ENCODE results near the gene MYH7.
"Not testable (repeated sequence)": the region's sequence is repeated elsewhere in the genome, so short reads cannot be mapped to it uniquely, and the experiment has no call there.

Gene MYH7

DNA sequence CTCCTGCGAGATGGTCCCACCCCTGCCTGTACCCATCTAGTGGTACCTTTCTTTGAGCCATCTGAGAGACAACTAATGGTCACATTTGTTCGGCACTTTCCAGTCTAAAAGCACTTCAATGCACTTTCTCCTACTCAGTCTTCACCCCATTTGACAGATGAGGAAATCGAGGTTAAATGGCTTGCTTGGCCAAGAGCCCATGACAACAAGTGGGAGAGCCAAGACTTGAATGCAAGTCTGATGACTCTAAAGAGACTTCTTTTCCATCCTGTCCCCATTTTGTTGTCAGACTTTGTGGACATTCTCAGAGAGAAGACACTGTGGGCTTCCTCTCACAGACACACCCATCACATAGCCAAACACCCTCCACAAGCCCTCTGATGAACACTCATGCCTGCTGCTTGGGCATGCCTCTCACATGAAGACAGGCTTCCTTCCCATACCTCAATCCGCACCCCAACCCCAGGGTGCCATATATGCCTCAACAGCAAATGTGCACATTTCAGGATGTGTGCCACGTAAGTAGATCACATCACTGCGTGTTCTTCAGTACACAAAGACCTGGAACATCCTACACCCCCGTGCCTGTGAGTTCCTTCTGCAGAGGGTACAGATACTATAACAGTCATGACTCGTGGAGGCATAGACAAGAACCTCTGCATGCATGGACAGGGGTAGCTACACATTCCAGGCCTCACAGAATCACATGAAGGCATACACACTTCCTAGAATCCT is 805 bp downstream of the MYH7 start:
- no peak for TF ChIP-seq POLR2A (IDR thresholded peaks at IDR 0.05; ENCODE audit: low read depth, low read length)
- no peak for TF ChIP-seq POLR2AphosphoS5 (IDR thresholded peaks at IDR 0.05; ENCODE audit: low read depth, low read length)
- no peak for TF ChIP-seq TAF1 (IDR thresholded peaks at IDR 0.05; ENCODE audit: borderline replicate concordance, low read depth, low read length)

DNA sequence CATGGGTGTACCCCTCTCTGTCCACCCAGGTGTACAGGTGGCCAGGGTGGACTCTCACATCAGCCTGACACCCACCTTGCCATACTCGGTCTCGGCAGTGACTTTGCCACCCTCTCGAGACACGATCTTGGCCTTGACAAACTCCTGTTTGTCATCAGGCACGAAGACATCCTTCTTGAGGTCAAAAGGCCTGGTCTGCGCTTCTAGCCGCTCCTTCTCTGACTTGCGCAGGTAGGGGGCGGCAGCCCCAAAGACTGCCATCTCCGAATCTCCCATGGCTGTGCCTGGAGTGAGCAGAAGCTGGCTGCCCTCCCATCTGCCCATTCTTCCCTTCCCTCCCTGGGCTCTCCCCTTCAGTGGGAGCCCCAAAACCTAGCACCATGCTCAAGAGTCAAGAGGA is 2.0 kb downstream of the MYH7 start:
- no peak for DNase-seq (ENCODE audit: insufficient read length)
- no peak for FAIRE-seq
- no peak for TF ChIP-seq TAF1 (IDR thresholded peaks at IDR 0.05; ENCODE audit: borderline replicate concordance, low read depth, low read length)
- TF ChIP-seq POLR2A (IDR thresholded peaks at IDR 0.05; ENCODE audit: low read depth, low read length) = no peak
- no peak for TF ChIP-seq POLR2AphosphoS5 (IDR thresholded peaks at IDR 0.05; ENCODE audit: low read depth, low read length)

More for the DNA sequence above, 805 bp downstream of the MYH7 start:
- DNase-seq (ENCODE audit: insufficient read length) (no peak), FAIRE-seq (no peak)

DNA sequence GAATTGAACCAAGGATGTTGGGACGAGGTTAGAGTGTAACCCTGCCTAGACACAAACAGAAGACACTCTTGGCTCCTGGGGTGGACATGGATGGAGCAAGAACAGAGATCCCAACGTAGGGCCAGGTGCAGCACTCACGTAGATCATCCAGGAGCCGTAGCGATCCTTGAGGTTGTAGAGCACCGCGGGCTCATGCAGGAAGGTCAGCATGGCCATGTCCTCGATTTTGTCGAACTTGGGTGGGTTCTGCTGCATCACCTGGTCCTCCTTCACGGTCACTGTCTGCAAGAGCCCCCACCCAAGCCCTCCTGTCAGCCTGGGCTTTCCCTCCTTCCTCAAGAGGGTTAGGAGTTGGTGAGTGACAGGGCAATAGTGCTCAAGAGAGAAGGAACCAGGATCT is 2.5 kb downstream of the MYH7 start:
- DNase-seq (ENCODE audit: insufficient read length) = no peak
- no peak for FAIRE-seq
- TF ChIP-seq TAF1 (IDR thresholded peaks at IDR 0.05; ENCODE audit: borderline replicate concordance, low read depth, low read length) (no peak), POLR2A (IDR thresholded peaks at IDR 0.05; ENCODE audit: low read depth, low read length) (no peak), POLR2AphosphoS5 (IDR thresholded peaks at IDR 0.05; ENCODE audit: low read depth, low read length) (no peak)

DNA sequence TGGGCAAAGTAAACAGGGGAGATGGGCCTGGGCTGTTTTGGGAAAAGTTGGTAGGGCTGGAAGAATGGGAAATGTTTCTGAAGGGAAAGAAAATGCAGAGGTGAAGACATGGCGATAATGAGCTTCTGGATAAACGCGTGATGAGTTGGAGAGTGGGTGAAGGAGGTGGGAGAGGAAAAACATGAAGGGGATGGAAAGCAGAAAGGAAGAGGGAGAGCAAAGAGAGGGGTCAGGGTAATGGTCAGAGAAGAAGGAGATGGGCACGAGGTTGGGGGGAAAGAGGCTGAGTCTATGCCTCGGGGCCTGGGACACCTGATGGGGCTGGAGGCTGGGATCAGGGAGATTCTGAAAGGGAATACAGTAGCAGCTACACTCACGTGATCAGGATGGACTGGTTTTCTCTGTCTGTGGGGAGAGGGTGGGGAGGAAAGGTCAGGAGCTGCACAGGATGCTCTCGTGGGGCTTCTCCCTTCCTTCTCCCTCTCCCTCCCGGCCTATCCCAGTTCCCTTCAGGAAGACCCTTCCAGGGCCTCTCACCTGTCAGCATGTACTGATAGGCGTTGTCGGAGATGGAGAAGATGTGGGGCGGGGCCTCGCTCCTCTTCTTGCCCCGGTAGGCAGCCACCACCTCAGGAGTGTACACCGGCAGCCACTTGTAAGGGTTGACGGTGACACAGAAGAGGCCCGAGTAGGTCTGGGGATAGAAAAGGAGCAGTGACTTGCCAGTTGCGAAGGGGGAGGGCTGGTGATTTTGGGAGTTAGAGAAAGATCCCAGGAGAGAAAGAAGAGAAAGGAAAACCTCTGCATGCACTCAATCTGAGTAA is 3.1 kb downstream of the MYH7 start:
- DNase-seq (ENCODE audit: insufficient read length) (no peak), FAIRE-seq (no peak)
- TF ChIP-seq POLR2A (IDR thresholded peaks at IDR 0.05; ENCODE audit: low read depth, low read length) (no peak), POLR2AphosphoS5 (IDR thresholded peaks at IDR 0.05; ENCODE audit: low read depth, low read length) (no peak), TAF1 (IDR thresholded peaks at IDR 0.05; ENCODE audit: borderline replicate concordance, low read depth, low read length) (no peak)

DNA sequence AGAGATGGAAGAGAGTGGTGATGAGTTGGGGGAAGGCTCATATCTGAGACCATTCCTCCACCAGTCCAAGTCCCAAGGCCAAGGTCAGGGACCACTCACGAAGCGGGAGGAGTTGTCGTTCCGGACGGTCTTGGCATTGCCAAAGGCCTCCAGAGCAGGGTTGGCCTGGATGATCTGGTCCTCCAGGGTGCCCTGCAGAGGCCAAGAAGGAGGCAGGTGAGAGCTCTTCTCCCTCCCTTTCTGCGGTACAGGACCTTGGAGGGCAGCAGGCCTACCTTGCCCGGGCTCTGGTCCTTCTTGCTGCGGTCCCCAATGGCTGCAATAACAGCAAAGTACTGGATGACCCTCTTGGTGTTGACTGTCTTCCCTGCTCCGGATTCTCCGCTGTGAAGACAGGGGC is 4.0 kb downstream of the MYH7 start:
- FAIRE-seq = no peak
- TF ChIP-seq TAF1 (IDR thresholded peaks at IDR 0.05; ENCODE audit: borderline replicate concordance, low read depth, low read length) = no peak
- TF ChIP-seq POLR2A (IDR thresholded peaks at IDR 0.05; ENCODE audit: low read depth, low read length) = no peak
- TF ChIP-seq POLR2AphosphoS5 (IDR thresholded peaks at IDR 0.05; ENCODE audit: low read depth, low read length) = no peak

DNA sequence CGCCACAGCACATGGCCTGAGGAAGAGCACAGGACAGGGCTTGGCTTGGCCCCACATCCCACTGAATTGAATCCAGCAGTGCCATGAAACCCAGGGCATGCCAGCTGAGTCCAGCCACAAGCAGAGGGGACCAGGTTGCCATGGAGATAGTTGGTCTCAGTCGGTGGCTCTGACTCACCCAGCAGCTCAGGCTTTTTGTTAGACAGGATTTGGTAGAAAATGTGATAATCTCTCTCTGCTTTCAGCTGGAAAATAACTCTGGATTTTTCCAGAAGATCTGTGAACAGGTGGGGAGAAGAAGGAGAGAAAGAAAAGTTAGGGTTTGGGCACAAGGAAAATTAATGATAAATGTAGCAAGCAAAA is 4.8 kb downstream of the MYH7 start:
- FAIRE-seq = no peak
- TF ChIP-seq TAF1 (IDR thresholded peaks at IDR 0.05; ENCODE audit: borderline replicate concordance, low read depth, low read length) (no peak), POLR2A (IDR thresholded peaks at IDR 0.05; ENCODE audit: low read depth, low read length) (no peak), POLR2AphosphoS5 (IDR thresholded peaks at IDR 0.05; ENCODE audit: low read depth, low read length) (no peak)
- DNase-seq (ENCODE audit: insufficient read length) = no peak

More for the DNA sequence above, 4.0 kb downstream of the MYH7 start:
- DNase-seq (ENCODE audit: insufficient read length) = no peak

DNA sequence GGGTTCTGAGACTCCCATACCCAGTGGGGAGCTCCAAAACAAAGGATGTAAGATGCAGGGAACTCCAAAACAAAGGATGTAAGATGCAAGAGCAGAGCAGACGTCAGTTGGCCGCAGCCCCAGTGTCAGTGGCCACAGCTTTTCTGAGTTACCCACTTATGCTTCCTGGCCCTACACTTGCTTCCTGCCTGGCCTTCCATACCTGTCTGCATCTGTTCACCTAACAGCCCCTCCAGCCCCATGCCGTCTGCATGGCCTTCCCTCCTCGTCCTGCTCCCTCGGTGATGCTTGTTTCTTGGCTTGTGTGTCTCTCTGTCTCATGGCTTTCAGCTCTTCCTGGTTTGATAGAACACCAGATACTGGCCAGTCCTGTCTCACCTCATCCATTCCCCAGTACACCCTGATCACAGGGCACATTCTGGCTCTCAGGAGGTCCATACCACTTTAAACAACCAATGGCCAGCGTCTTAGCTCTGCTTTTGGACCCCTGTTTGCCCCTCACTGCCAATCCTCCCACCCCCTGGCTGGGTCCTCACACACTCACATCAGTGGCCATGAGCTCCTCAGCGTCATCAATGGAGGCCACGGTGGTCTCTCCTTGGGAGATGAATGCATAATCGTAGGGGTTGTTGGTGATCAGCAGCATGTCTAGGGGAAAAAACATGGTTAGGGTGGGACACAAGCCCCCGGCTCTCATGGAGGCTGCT is 5.3 kb downstream of the MYH7 start:
- DNase-seq (ENCODE audit: insufficient read length) (no peak), FAIRE-seq (no peak)
- TF ChIP-seq POLR2A (IDR thresholded peaks at IDR 0.05; ENCODE audit: low read depth, low read length) (no peak), TAF1 (IDR thresholded peaks at IDR 0.05; ENCODE audit: borderline replicate concordance, low read depth, low read length) (no peak), POLR2AphosphoS5 (IDR thresholded peaks at IDR 0.05; ENCODE audit: low read depth, low read length) (no peak)

DNA sequence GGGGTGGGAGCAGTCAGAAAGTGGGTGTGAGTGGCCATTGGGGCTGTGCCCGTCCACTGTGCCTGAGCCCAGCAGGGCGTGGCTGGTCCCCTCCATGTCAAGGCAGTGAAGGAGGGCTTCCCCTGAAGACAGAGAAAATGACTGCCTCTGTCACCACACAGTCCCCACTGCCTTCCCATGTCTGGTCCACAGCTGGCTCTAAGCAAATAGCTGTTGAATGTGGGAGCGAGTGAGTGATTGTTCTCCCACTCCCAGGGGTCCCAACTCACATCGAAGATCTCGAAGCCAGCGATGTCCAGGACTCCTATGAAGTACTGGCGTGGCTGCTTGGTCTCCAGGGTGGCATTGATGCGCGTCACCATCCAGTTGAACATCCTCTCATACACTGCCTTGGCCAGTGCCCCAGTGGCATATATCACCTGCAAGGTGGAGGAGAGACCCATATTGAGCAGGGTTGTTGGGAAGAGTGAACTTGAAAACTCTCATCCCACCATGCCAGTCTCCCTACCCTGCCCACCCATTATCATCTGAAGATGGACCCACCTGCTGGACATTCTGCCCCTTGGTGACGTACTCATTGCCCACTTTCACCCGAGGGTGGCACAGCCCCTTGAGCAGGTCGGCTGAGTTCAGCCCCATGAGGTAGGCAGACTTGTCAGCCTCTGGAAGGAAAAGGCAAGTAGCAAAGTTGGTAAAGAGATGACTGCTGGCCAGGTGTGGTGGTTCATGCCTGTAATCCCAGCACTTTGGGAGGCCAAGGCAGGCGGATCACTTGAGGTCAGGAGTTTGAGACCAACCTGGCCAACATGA is 6.6 kb downstream of the MYH7 start:
- TF ChIP-seq POLR2A (IDR thresholded peaks at IDR 0.05; ENCODE audit: low read depth, low read length) (no peak), POLR2AphosphoS5 (IDR thresholded peaks at IDR 0.05; ENCODE audit: low read depth, low read length) (no peak), TAF1 (IDR thresholded peaks at IDR 0.05; ENCODE audit: borderline replicate concordance, low read depth, low read length) (no peak)
- FAIRE-seq (no peak), DNase-seq (ENCODE audit: insufficient read length) (no peak)

DNA sequence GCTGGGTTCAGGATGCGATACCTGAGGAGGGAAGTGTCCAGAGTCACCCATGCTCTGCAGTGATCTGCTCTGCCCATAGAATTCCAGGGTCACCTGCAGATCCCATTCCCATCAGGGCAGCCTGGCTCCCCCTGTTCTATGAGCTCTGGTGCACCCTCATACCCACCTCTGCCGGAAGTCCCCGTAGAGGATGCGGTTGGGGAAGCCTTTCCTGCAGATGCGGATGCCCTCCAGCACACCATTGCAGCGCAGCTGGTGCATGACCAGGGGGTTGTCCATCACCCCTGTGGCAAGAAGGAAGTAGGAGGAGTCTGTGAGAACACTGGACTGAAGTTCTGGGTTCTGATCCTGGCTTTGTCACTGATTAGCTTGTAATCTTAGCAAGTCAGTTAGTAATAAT is 9.7 kb downstream of the MYH7 start:
- FAIRE-seq = peak; percentile 33
- DNase-seq (ENCODE audit: insufficient read length) = not testable (repeated sequence)

DNA sequence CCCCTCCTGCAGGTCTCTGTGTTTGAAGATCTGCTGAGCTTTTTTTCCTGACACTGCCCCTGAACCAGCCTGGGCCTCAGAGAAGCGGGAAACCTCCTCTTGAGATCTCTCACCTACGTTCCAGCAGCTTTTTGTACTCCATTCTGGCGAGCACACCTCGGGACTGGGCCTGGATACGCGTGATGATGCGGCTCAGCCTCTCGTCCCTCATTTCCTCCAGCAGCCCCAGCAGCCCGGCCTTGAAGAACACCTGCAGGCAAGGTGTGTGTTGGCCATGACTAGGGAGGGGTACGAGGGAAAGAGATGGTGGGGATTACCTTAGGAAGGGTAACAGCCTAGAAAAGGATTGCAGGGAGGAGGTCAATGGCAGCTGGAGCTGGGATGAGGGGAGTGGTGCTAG is 10.3 kb downstream of the MYH7 start:
- DNase-seq (ENCODE audit: insufficient read length) = no peak
- no peak for TF ChIP-seq POLR2A (IDR thresholded peaks at IDR 0.05; ENCODE audit: low read depth, low read length)
- no peak for TF ChIP-seq POLR2AphosphoS5 (IDR thresholded peaks at IDR 0.05; ENCODE audit: low read depth, low read length)

DNA sequence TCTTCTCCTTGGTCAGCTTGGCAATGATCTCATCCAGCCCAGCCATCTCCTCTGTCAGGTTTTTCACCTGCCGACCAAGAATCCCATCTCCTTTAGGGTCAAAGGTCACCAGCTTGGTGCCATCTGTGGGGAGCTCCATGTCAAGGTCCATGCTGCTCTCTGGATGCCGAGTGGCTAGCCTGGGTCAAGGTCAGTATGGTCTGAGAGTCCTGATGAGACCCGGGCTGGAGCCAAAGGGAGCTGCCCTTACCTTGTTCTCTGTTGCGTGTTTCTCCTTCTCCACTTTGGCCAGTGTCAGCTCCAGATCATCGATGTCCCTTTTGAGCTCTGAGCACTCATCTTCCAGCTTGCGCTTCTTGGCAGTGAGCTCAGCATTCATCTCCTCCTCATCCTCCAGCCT is 11.8 kb downstream of the MYH7 start:
- no peak for DNase-seq (ENCODE audit: insufficient read length)
- FAIRE-seq = no peak
- no peak for TF ChIP-seq POLR2AphosphoS5 (IDR thresholded peaks at IDR 0.05; ENCODE audit: low read depth, low read length)
- no peak for TF ChIP-seq TAF1 (IDR thresholded peaks at IDR 0.05; ENCODE audit: borderline replicate concordance, low read depth, low read length)
- TF ChIP-seq POLR2A (IDR thresholded peaks at IDR 0.05; ENCODE audit: low read depth, low read length) = no peak

More for the DNA sequence above, 10.3 kb downstream of the MYH7 start:
- FAIRE-seq = no peak
